T follicular helper cell (primary cell): Measurements from ENCODE around the gene DHRS3.

Experiments used
- DNase-seq: peaks from one replicate; pipeline ENCODE4 v3.0.0-alpha.2; 2020; ENCODE audit warnings: low read depth

DHRS3 gene

DNA sequence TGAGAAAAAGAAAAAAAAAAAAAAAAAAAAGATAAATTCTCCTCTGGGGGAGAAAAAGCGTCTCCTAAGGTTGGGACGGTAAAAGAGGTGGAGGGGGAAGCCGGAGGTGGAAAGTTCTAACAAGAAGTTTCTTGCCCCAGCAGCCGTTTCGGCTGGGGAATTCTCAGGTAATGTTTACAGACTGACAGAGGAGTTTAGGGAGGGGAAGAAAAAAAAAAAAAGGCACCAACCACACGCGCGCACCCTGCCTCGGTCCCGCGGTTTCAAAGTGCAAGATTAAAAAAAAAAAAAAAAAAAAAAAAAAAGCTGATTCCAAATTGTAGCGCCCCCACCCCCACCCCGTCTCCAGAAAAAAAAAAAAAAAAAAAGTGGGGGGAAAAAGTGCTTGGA is 504 bp downstream of the DHRS3 start:
- DNase-seq: peak; percentile 31

GRCh38 chr1:12616709-12617373 is 1.2 kb downstream of the DHRS3 start:
- no peak for DNase-seq

- DNase-seq: no peak
Observed at GRCh38 chr1:12615865-12616708, 1.9 kb downstream of the DHRS3 start.

GRCh38 chr1:12615159-12615864 is 2.7 kb downstream of the DHRS3 start:
- DNase-seq: no peak

DNA sequence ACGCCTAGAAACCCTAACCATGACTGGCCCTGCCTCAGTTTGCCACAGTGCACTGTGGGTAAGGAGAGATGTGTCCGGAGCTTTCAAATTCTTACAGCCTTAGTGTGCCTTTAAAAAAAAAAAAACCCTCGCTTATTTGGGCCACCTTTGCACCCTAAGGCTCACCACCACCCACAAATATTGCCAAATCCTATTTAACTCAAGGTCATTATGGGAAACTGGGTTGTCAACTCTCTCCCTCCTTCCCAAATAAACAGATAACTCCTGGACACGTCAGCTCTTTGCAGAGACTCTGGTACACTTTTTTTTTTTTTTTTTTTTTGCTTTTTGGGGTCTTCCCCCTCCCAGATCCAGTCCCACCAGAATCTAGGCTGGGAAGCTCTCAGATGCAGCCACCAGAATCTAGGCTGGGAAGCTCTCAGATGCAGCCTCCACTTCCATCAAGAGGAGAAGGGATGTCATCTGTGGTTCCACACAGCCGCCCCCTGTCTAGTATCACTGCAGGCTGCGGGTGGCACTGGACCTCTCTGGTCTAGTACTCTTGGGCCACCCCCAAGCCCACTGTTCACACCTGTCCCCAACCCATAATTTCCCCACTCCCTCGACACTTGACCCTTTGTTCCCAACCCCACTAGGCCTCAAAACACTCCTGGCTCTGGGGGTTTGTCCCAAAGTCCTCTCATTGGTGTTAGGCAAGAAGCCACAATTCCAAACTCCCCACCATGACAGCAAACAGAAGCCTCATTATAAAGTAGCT is 3.4 kb downstream of the DHRS3 start:
- DNase-seq: no peak

DNA sequence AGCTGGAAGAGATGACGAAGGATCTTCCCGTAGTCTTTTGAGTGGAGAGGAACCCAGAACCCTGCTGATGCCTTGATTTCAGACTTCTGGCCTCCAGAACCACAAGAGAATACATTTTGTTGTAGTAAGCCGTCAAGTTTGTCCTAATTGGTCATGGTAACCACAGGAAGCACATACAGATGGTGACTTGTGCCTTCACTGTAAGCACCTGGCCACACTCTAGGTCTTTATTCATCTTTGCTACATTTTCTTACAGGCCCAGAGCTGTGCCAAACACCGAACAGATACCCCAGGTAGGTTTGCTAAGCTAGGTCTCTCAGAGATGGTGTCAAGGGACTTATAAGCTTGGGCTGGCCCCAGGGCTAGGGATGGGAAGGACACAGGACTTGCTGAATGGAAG is 4.8 kb downstream of the DHRS3 start:
- no peak for DNase-seq

GRCh38 chr1:12610941-12611340 is 7.1 kb downstream of the DHRS3 start:
- DNase-seq: no peak

DNA sequence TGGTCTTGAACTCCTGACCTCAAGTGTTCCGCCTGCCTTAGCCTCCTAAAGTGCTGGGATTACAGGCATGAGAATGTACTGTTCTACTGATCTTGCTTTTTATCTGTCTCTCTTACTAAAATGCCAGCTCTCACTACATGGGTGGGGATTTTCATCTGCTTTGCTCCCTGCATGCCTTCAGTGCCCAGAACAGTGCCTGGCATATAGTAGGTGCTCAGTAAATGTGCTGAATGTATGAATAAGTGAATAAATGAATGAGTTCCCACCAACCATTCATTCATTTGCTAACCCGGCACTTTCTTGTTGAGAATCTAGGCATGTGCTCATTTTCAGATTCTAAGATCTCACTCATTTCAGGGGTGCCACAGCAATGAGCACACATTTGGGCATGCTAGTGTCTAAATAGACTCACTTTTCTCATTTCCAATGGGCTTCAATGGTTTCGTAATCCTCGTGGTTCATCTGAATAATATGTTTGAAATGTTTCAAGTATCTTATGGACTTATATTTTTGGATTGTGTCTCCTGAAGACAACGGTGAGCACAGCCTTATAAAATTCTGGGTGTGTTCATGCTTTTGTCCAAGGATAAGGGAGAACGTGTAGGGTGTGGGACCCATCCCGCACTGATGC is 7.6 kb downstream of the DHRS3 start:
- DNase-seq: no peak

DNA sequence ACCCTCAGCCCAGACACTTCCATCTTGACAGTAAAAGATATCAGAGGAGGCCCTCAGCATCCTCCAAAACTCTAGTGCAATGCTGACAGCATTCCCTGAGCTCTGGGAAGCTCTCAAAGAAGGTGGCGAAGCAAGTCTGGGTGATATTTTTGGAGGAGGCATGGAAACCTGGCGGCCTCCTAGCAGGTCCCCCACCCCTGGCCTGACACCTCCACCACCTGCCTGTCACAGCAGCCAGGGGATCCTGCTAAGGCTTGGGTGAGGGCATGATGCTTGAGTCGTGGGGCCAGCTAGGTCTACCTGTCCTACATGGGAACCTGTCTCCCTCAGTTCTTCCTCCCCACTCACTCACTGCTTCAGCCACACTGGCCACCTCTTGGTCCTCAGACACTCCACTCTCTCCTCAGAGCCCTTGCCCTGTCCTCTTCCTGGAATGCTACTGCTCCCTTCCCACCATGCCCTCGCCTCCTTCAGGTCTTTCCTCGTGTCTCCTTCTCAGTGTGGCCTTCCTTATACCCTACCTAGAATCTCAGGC is 8.5 kb downstream of the DHRS3 start:
- no peak for DNase-seq

DNA sequence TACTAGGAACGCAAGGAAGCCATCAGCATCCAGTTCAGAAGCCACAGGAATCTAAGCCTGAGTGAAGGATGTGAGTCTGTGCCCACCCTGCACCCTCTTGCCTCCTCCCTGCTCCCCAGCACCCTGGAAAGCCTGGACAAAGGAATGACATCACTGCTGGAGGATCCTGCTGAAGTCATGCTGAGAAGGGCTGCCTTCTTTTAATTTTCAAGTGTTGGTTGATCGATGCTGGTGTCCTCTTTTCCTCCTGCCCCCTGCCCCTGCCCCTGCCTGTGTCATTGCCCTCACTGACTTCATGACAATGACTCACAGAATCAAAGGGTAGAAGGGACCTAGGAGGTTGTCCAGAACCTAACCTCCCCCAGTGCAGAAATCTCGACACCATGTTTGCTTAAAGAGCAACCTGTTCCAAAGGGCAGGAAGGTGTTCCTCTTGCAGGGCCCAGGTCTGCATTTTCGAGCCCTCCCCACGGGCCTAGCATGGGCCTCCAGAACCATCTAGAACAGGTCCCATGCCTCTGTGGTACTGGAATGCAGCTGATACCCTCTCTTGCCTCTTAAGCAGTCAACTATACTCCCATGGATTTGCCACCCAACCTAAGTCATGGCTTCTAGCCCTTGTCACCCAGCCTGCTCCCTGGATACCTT is 9.6 kb downstream of the DHRS3 start:
- DNase-seq: no peak

GRCh38 chr1:12607263-12607662 is 10.7 kb downstream of the DHRS3 start:
- DNase-seq: no peak

DNA sequence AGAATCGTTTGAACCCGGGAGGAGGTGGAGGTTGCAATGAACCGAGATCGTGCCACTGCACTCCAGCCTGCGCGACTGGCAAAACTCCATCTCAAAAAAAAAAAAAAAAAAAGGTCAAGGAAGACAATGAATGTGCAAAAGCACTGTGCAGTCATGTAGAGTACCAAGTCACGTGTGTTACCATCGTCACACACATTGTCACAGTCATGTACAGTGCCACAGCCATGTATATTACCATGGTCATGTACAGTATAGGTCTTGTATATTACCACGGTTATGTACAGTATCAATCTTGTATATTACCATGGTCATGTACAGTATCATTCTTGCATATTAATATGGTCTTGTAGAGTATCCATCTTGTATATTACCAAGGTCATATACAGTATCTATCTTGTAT is 13.0 kb downstream of the DHRS3 start:
- no peak for DNase-seq

- DNase-seq: peak; percentile 50
Observed at GRCh38 chr1:12604114-12604874, 13.7 kb downstream of the DHRS3 start.

DNA sequence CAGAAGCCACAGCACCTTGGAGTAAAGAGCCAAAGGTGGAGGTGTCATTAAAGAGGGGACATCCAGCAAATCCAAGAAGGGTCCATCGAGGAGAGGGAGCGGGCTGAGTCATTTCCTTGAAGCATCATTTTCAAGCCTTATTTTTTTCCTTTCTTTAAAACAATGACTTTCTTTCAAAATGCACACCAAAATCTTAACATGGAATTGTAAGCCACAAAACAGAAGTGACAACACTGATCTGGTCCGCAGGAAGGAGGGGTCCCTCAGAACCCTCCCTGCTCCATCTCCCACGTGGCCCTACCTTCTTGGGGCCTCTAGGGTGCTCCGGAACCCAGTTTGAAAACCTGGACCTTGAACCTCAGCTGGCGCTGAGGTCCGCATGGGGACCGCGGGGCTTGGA is 14.8 kb downstream of the DHRS3 start:
- no peak for DNase-seq

GRCh38 chr1:12602659-12603024 is 15.4 kb downstream of the DHRS3 start:
- no peak for DNase-seq

GRCh38 chr1:12601700-12602658 is 16.0 kb downstream of the DHRS3 start:
- no peak for DNase-seq

- peak; percentile 54 for DNase-seq
Observed at GRCh38 chr1:12600880-12601633, 17.0 kb downstream of the DHRS3 start.

- no peak for DNase-seq
Observed at GRCh38 chr1:12600335-12600734, 17.7 kb downstream of the DHRS3 start.
